GM10248 (cell line): Measurements from ENCODE around the gene SDR39U1.

ENCODE experiments used
- CTCF ChIA-PET: fragments of 300-600 bp; sonication (Branson Sonifier 250); formaldehyde crosslinking; extraction: SDS; loops from one replicate; lab custom pipeline; 2021; ENCODE audit warnings: antibody characterized with exemption; lab: Yijun Ruan, JAX
- POLR2A ChIA-PET: fragments of 350-650 bp; sonication (Branson Sonifier 250); formaldehyde crosslinking; extraction: SDS; loops from one replicate; lab custom pipeline; 2020; ENCODE audit warnings: antibody characterized with exemption; lab: Yijun Ruan, JAX
- DNase-seq: peaks from one replicate; pipeline ENCODE4 v3.0.0; 2012; ENCODE audit errors: extremely low spot score
- TF ChIP-seq, protein P1 (sequence below): IDR thresholded peaks from 2 replicates; pipeline ENCODE4 v1.5.1; 2012; ENCODE audit warnings: mild to moderate bottlenecking, low read depth; ENCODE audit errors: extremely low read depth, missing control alignments, control extremely low read depth

The SDR39U1 gene

DNA sequence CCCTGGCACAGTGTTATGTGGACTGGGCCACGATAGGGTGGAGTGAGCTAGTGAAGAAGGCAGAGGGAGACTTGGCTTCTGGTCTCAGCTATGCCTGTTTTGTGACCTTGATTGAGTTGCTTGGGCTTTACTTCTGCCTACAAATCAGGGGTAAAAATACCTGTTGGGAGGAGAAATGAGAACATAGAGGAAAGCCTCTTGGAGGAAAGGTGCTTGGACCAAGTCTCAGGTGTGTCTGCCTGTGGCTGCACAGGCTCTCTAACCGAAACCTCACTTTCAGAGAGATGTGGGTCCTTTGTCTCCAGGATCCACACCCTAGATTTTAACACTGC, 4.9 kb downstream of the SDR39U1 start:
- ChIA-PET CTCF (interaction anchor here (1.0 to 10.2 kb wide), 18 partner anchors 12 to 277 kb away, joined by 3 to 629 read pairs (median 5); partner anchors contain the start of genes ADCY4, CIDEB, IRF9 and LTB4R), POLR2A (interaction anchor here (1.2 to 1.4 kb wide), 2 partner anchors 104 to 195 kb away, joined by 3 to 4 read pairs; partner anchors contain the start of gene TINF2)

DNA sequence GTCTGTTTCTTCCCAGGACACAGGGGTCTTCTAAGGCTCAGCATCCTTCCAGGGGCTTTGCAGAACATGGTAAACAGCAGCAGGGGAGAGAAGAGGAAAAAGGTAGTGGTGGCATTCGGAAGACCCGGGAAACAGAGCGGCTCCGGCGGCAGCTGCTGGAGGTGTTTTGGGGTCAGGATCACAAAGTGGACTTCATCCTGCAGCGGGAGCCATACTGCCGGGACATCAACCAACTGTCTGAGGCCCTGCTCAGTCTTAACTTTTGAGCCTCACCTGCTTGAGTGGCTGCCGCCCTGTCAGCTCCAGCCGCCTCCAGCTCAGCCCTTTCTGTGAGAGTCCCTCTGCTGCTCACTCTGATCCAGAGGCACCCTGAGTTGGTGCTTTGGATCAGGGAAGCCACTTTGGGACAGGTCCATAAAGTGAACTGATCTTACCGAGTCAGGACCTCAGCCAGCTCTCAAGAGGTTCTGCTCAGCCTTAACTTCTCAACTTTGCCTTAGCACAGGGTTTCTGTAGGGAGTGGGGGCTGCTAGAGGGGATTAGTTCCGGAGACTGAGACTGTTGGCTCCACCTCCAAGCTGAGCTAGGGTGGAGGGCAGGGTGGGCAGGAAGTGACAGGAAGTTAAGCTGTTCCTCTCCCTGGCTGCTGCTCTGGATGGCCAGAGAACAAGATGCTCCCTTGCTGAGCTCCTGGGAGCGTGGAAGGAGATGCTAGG, 5.4 kb downstream of the SDR39U1 start:
- no peak for DNase-seq
- ChIA-PET CTCF (interaction anchor here (0.8 to 10.2 kb wide), 25 partner anchors 11 to 276 kb away, joined by 3 to 629 read pairs (median 5); partner anchors contain the start of genes ADCY4, CIDEB, DHRS1 and IRF9), POLR2A (interaction anchor here (0.6 to 1.4 kb wide), 5 partner anchors 104 to 279 kb away, joined by 3 to 9 read pairs (median 3); partner anchors contain the start of gene TINF2)
- TF ChIP-seq, protein P1, sequence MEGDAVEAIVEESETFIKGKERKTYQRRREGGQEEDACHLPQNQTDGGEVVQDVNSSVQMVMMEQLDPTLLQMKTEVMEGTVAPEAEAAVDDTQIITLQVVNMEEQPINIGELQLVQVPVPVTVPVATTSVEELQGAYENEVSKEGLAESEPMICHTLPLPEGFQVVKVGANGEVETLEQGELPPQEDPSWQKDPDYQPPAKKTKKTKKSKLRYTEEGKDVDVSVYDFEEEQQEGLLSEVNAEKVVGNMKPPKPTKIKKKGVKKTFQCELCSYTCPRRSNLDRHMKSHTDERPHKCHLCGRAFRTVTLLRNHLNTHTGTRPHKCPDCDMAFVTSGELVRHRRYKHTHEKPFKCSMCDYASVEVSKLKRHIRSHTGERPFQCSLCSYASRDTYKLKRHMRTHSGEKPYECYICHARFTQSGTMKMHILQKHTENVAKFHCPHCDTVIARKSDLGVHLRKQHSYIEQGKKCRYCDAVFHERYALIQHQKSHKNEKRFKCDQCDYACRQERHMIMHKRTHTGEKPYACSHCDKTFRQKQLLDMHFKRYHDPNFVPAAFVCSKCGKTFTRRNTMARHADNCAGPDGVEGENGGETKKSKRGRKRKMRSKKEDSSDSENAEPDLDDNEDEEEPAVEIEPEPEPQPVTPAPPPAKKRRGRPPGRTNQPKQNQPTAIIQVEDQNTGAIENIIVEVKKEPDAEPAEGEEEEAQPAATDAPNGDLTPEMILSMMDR = no peak

More for the DNA sequence above, 4.9 kb downstream of the SDR39U1 start:
- DNase-seq = no peak
- TF ChIP-seq, protein P1 = no peak

DNA sequence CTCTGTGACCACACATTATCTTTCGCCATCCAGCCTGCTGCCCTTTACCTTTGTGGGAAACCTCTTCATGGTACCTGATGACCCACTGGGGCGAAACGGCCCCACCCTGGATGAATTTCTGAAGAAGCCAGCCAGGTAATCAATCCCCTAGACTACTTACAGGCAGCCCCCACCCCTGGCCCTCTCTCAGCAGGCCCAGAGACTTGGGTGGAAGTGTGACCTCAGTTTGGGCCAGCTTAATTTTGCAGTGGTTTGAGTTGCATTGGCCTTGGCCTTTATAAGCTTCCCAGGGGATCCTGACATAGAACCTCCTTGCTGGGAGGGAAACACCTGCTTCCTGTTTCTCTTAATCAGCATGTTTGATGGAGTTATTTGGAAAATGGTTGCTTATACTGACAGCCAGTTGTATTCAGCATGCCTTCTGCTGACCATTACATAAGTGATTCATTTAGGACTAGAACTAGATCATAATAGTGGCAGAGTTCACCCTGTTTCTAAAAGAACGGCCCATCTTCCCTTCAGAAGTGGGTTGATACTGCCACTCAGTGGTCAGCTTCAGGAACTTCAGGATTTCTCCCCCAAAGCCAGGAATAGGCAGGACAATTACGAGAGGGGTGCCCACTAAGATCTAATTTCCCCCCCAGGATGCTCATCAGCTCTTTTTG, 6.1 kb downstream of the SDR39U1 start:
- ChIA-PET POLR2A (interaction anchor here (0.6 to 1.2 kb wide), 4 partner anchors 103 to 278 kb away, joined by 3 to 9 read pairs (median 4); partner anchors contain the start of gene TINF2), CTCF (interaction anchor here (0.7 to 10.2 kb wide), 27 partner anchors 10 to 275 kb away, joined by 3 to 629 read pairs (median 5); partner anchors contain the start of genes ADCY4, CIDEB, DHRS1 and IRF9)
- TF ChIP-seq, protein P1 = peak; percentile 68
- DNase-seq = peak; percentile 70

DNA sequence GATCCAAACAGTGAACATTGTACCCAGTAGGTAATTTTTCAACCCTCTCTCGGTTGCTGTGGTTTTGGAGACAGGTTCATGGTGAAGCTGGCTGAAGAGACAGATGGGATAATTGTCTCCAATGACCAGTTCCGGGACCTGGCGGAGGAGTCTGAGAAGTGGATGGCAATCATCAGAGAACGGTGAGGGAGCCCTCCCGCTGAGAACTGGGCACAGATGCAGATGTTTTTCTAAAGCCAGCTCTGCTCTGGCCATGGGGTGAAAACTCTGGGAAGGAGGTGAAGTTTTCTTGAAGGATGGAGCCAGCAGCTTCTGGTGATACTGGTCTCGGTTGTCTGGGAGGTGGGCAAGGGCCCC, 6.6 kb downstream of the SDR39U1 start:
- ChIA-PET POLR2A (interaction anchor here (1.1 kb wide), 1 partner anchor 102 kb away, joined by 3 read pairs; no protein-coding TSS in a partner anchor), CTCF (interaction anchor here (0.7 to 10.2 kb wide), 19 partner anchors 10 to 275 kb away, joined by 3 to 629 read pairs (median 7); partner anchors contain the start of genes ADCY4, CIDEB, DHRS1 and IRF9)
- TF ChIP-seq, protein P1 = no peak
- no peak for DNase-seq

DNA sequence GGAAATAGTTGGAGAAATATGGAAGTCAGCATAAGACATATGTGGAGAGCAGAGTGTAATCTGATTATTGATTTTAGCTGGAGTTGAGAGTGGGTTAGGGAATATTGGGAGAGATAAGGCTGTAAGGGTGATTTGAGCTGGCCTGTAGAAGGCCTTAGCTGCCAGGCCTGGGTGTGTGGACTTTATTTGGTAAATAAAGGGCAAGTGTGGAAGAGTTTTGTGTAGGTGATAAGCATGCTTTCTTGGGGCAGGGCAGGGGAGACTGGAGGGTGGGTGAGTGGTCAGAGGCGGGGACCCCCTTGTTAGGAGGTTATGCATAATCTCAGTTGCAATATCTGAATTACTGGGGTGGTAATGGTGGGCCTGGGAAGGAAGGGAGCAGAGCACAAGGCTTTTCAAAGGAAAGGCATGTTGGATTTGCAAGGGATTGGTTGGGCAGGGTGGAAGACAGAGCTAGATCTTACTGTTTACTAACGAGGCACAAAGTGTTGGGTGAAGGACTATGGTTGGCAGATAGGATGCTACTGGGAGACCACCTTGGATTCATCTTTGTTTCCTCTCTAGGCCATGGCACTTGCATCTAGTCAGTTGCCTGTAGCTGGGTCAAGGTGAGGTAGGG, 7.3 kb downstream of the SDR39U1 start:
- DNase-seq = no peak
- POLR2A ChIA-PET = no interaction called here
- CTCF ChIA-PET = interaction anchor here (1.2 to 10.2 kb wide), 10 partner anchors 9 to 192 kb away, joined by 4 to 629 read pairs (median 14); partner anchors contain the start of genes ADCY4, CIDEB, LTB4R and LTB4R2
- TF ChIP-seq, protein P1 = no peak
